Fibroblast of pulmonary artery (primary cell): ENCODE measurements around the gene TSTD2.
"Not testable (repeated sequence)": the region's sequence is repeated elsewhere in the genome, so short reads cannot be mapped to it uniquely, and the experiment has no call there.

Experiments
- DNase-seq: peaks from one replicate; pipeline ENCODE4 v3.0.0-alpha.2; 2010; ENCODE audit warnings: low read depth
- H3K4me3 ChIP-seq: replicated peaks from 2 replicates; pipeline ENCODE4 v1.5.1; 2011; ENCODE audit warnings: low read depth, mild to moderate bottlenecking, control low read depth, low read length, moderate library complexity
- TF ChIP-seq, protein P1 (sequence below): IDR thresholded peaks from 2 replicates; pipeline ENCODE4 v1.5.1; 2011; ENCODE audit warnings: mild to moderate bottlenecking, control low read depth, low read length, inconsistent platforms; ENCODE audit errors: missing control alignments

Gene TSTD2

GRCh38 chr9:97593960-97594359 is 39.2 kb downstream of the TSTD2 start:
- TF ChIP-seq, protein P1, sequence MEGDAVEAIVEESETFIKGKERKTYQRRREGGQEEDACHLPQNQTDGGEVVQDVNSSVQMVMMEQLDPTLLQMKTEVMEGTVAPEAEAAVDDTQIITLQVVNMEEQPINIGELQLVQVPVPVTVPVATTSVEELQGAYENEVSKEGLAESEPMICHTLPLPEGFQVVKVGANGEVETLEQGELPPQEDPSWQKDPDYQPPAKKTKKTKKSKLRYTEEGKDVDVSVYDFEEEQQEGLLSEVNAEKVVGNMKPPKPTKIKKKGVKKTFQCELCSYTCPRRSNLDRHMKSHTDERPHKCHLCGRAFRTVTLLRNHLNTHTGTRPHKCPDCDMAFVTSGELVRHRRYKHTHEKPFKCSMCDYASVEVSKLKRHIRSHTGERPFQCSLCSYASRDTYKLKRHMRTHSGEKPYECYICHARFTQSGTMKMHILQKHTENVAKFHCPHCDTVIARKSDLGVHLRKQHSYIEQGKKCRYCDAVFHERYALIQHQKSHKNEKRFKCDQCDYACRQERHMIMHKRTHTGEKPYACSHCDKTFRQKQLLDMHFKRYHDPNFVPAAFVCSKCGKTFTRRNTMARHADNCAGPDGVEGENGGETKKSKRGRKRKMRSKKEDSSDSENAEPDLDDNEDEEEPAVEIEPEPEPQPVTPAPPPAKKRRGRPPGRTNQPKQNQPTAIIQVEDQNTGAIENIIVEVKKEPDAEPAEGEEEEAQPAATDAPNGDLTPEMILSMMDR = no peak
- H3K4me3 ChIP-seq = no peak overlapping the region
- no peak for DNase-seq

DNA sequence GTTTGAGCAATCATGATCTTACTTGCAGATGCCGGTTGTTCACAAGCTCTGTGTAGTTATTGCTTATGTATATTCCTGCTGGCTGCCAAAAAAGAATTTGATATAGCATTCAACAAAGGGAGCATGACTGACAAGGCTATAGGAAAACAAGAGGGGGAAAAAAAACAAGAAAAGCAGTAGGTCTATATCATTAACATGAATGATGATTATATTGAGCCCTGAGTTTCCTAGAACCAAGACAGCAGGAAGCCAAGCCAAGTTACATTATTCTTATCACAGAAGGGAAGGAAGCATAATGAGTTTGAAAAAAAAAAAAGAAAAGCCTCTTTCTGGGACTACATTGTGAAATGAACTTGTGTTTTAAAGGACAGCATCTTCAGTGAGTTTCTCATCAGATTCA is 41.0 kb downstream of the TSTD2 start:
- TF ChIP-seq, protein P1 = no peak
- DNase-seq = peak; percentile 21
- no peak overlapping the region for H3K4me3 ChIP-seq

- no peak for DNase-seq
- no peak overlapping the region for H3K4me3 ChIP-seq
- TF ChIP-seq, protein P1 = no peak
Measured at GRCh38 chr9:97591535-97591934, 41.6 kb downstream of the TSTD2 start.

DNA sequence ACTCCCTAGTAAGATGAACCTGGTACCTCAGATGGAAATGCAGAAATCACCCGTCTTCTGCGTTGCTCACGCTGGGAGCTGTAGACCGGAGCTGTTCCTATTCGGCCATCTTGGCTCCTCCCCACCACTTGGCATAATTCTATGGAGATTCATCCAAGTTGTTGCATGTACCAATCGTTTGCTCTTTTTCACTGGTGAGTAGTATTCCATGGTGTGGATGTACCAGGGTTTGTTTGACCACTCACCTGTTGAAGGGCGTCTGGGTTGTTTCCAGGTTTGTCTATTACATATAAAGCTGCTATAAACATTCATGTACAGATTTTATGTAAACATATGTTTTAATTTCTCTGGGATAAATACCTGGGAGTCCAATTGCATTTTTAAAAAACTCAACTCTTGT is 46.3 kb downstream of the TSTD2 start:
- not testable (repeated sequence) for DNase-seq, H3K4me3 ChIP-seq

- H3K4me3 ChIP-seq, DNase-seq: not testable (repeated sequence)
Measured at GRCh38 chr9:97584778-97585177, 48.4 kb downstream of the TSTD2 start.

GRCh38 chr9:97581590-97581989 is 51.6 kb downstream of the TSTD2 start:
- not testable (repeated sequence) for DNase-seq, H3K4me3 ChIP-seq

DNA sequence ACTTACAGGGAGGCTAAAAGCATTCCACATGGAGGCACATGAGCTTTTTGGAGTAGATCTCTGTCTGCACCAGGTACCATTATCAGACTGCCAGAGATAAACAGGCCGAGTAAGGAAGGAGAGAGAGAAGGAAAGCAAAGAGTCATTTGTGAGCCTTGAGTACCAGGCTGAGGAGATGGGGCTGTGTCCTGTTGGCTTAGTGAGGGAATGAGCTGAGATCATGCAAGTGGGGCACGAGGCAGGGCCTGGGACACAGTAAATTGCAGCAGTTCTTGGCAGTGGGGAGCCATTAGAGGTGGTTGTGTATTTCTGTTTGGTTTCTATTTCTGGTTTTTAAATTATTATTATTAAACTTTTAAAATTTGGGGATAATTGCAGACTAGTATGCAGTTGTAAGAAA is 53.3 kb downstream of the TSTD2 start:
- no peak for DNase-seq
- H3K4me3 ChIP-seq = no peak overlapping the region
- TF ChIP-seq, protein P1 = no peak

- no peak overlapping the region for H3K4me3 ChIP-seq
- TF ChIP-seq, protein P1 = no peak
- DNase-seq = no peak
Measured at GRCh38 chr9:97578846-97579245, 54.3 kb downstream of the TSTD2 start.

- DNase-seq = no peak
- TF ChIP-seq, protein P1 = no peak
- no peak overlapping the region for H3K4me3 ChIP-seq
Measured at GRCh38 chr9:97577051-97577450, 56.1 kb downstream of the TSTD2 start.
